ENCODE results near the gene AQP1. TPM values are rescaled to one million over a fixed set of nuclear protein-coding genes. Genes with fewer than 3 reads are reported as not detected.

The AQP1 gene
- total RNA-seq, 1 experiment from 2014 or later: 0.15 TPM

- no peak for DNase-seq (ENCODE audit: extremely low read depth, low read depth)
These were observed 30.2 kb upstream of the AQP1 start for GRCh38 chr7:30881448-30881847.

GRCh38 chr7:30884881-30885280, 26.8 kb upstream of the AQP1 start:
- DNase-seq (ENCODE audit: extremely low read depth, low read depth): no peak

- DNase-seq (ENCODE audit: extremely low read depth, low read depth): no peak
These were observed 25.0 kb upstream of the AQP1 start for GRCh38 chr7:30886608-30887011.

GRCh38 chr7:30887464-30887872, 24.2 kb upstream of the AQP1 start:
- no peak for DNase-seq (ENCODE audit: extremely low read depth, low read depth)

GRCh38 chr7:30888747-30889146, 22.9 kb upstream of the AQP1 start:
- no peak for DNase-seq (ENCODE audit: extremely low read depth, low read depth)

GRCh38 chr7:30890226-30890625, 21.4 kb upstream of the AQP1 start:
- DNase-seq (ENCODE audit: extremely low read depth, low read depth): no peak

GRCh38 chr7:30893357-30893756, 18.3 kb upstream of the AQP1 start:
- DNase-seq (ENCODE audit: extremely low read depth, low read depth): no peak

GRCh38 chr7:30894009-30894408, 17.6 kb upstream of the AQP1 start:
- DNase-seq (ENCODE audit: extremely low read depth, low read depth): no peak

- no peak for DNase-seq (ENCODE audit: extremely low read depth, low read depth)
These were observed 16.6 kb upstream of the AQP1 start for GRCh38 chr7:30894866-30895605.

GRCh38 chr7:30896036-30896435, 15.6 kb upstream of the AQP1 start:
- DNase-seq (ENCODE audit: extremely low read depth, low read depth): no peak

- DNase-seq (ENCODE audit: extremely low read depth, low read depth): no peak
These were observed 14.6 kb upstream of the AQP1 start for GRCh38 chr7:30896783-30897637.

GRCh38 chr7:30897770-30898169, 13.9 kb upstream of the AQP1 start:
- no peak for DNase-seq (ENCODE audit: extremely low read depth, low read depth)

GRCh38 chr7:30898411-30898810, 13.2 kb upstream of the AQP1 start:
- no peak for DNase-seq (ENCODE audit: extremely low read depth, low read depth)

- DNase-seq (ENCODE audit: extremely low read depth, low read depth): no peak
These were observed 12.6 kb upstream of the AQP1 start for GRCh38 chr7:30899066-30899465.

GRCh38 chr7:30899630-30900029, 12.0 kb upstream of the AQP1 start:
- DNase-seq (ENCODE audit: extremely low read depth, low read depth): no peak

- no peak for DNase-seq (ENCODE audit: extremely low read depth, low read depth)
These were observed 11.6 kb upstream of the AQP1 start for GRCh38 chr7:30900053-30900452.

GRCh38 chr7:30900803-30901362, 10.8 kb upstream of the AQP1 start:
- DNase-seq (ENCODE audit: extremely low read depth, low read depth): no peak

GRCh38 chr7:30901856-30902255, 9.8 kb upstream of the AQP1 start:
- no peak for DNase-seq (ENCODE audit: extremely low read depth, low read depth)

GRCh38 chr7:30902466-30902865, 9.2 kb upstream of the AQP1 start:
- no peak for DNase-seq (ENCODE audit: extremely low read depth, low read depth)

- no peak for DNase-seq (ENCODE audit: extremely low read depth, low read depth)
These were observed 8.5 kb upstream of the AQP1 start for GRCh38 chr7:30903146-30903545.

- DNase-seq (ENCODE audit: extremely low read depth, low read depth): no peak
These were observed 7.1 kb upstream of the AQP1 start for GRCh38 chr7:30904561-30904960.

Measured in NCI-H460 (cell line).